DOHH2 (cell line): ENCODE data around the gene MOV10L1.

Experiments
- H3F3A ChIP-seq: fragments of 200-600 bp; sonication (generic), shearing (Covaris generic); 2 replicates; pipeline ENCODE4 v1.6.0; 2016; ENCODE audit warnings: antibody characterized with exemption, mild to moderate bottlenecking; ENCODE audit not compliant: control insufficient read depth, insufficient read depth
- H3K27ac ChIP-seq: fragments of 200-600 bp; sonication (generic); 2 replicates; pipeline ENCODE4 v1.5.1; 2014; ENCODE audit warnings: low read depth, mild to moderate bottlenecking, low read length, moderate library complexity
- H3K27me3 ChIP-seq: fragments of 200-600 bp; sonication (generic); 2 replicates; pipeline ENCODE4 v1.6.1; 2014; ENCODE audit warnings: mild to moderate bottlenecking, low read length, mixed read lengths; ENCODE audit not compliant: control insufficient read depth
- H3K36me3 ChIP-seq: fragments of 200-600 bp; sonication (generic); 2 replicates; pipeline ENCODE4 v1.6.1; 2014; ENCODE audit warnings: mild to moderate bottlenecking, low read length, moderate library complexity, mixed read lengths; ENCODE audit not compliant: control insufficient read depth
- H3K4me1 ChIP-seq: fragments of 200-600 bp; sonication (generic); 2 replicates; pipeline ENCODE4 v1.6.1; 2014; ENCODE audit warnings: mild to moderate bottlenecking, low read length, mixed read lengths; ENCODE audit not compliant: control insufficient read depth
- H3K4me2 ChIP-seq: fragments of 200-600 bp; sonication (generic); 2 replicates; pipeline ENCODE4 v1.6.0; 2014; ENCODE audit warnings: mild to moderate bottlenecking, low read length, moderate library complexity
- H3K4me3 ChIP-seq: fragments of 200-600 bp; sonication (generic); 2 replicates; pipeline ENCODE4 v1.5.1; 2014; ENCODE audit warnings: mild to moderate bottlenecking, low read length, mixed read lengths
- H3K79me2 ChIP-seq: fragments of 200-600 bp; sonication (generic); 2 replicates; pipeline ENCODE4 v1.6.1; 2014; ENCODE audit warnings: mild to moderate bottlenecking, low read length, mixed read lengths; ENCODE audit not compliant: control insufficient read depth
- H3K9me2 ChIP-seq: fragments of 200-600 bp; sonication (generic); replicated peaks from 2 replicates; pipeline ENCODE4 v1.6.1; 2014; ENCODE audit warnings: mild to moderate bottlenecking, low read length, mixed read lengths; ENCODE audit not compliant: control insufficient read depth
- H3K9me3 ChIP-seq: fragments of 200-600 bp; sonication (generic); 2 replicates; pipeline ENCODE4 v1.6.1; 2014; ENCODE audit warnings: antibody characterized with exemption, low read length, mixed read lengths; ENCODE audit not compliant: control insufficient read depth, insufficient read depth
- H4K20me1 ChIP-seq: fragments of 200-600 bp; sonication (generic); 2 replicates; pipeline ENCODE4 v1.6.0; 2014; ENCODE audit warnings: low read depth, mild to moderate bottlenecking, antibody characterized with exemption, low read length, moderate library complexity; ENCODE audit not compliant: control insufficient read depth, insufficient read depth
- CTCF ChIP-seq: fragments of 200-600 bp; sonication (generic); IDR thresholded peaks from one replicate; pipeline ENCODE4 v1.5.1; 2014; ENCODE audit warnings: antibody characterized with exemption, mild to moderate bottlenecking, low read depth, low read length; ENCODE audit not compliant: poor library complexity, severe bottlenecking
- EZH2phosphoT487 ChIP-seq: fragments of 200-600 bp; sonication (generic); IDR thresholded peaks from 2 replicates; pipeline ENCODE4 v1.6.1; 2017; ENCODE audit warnings: borderline replicate concordance, mild to moderate bottlenecking, antibody characterized with exemption, low read length, moderate library complexity, mixed read lengths

The MOV10L1 gene

GRCh38 chr22:50062509-50063135 lies 27.2 kb upstream of the MOV10L1 start:
- no peak overlapping the region for H3K27ac ChIP-seq
- peaks cover 11% of the 10 kb centered on the region for H3F3A ChIP-seq
- no peak overlapping the region for H3K4me2 ChIP-seq
- no peaks in the 10 kb centered on the region for H3K79me2 ChIP-seq
- H3K9me3 ChIP-seq: no peaks in the 10 kb centered on the region
- no peaks in the 10 kb centered on the region for H3K36me3 ChIP-seq
- H3K4me1 ChIP-seq: peaks cover 41% of the 10 kb centered on the region
- no peaks in the 10 kb centered on the region for H4K20me1 ChIP-seq
- no peaks in the 10 kb centered on the region for H3K9me2 ChIP-seq
- H3K4me3 ChIP-seq: no peak overlapping the region
- no peak for TF ChIP-seq EZH2phosphoT487
- TF ChIP-seq CTCF: no peak
- no peaks in the 10 kb centered on the region for H3K27me3 ChIP-seq

- Histone ChIP-seq H3K4me3 (no peak overlapping the region), H3K4me2 (no peak overlapping the region), H3K27ac (no peak overlapping the region), H3K9me2 (no peaks in the 10 kb centered on the region), H4K20me1 (no peaks in the 10 kb centered on the region), H3K9me3 (no peaks in the 10 kb centered on the region), H3K79me2 (no peaks in the 10 kb centered on the region), H3K4me1 (peaks cover 31% of the 10 kb centered on the region), H3F3A (peaks cover 10% of the 10 kb centered on the region), H3K36me3 (no peaks in the 10 kb centered on the region), H3K27me3 (no peaks in the 10 kb centered on the region)
- TF ChIP-seq CTCF: no peak
- TF ChIP-seq EZH2phosphoT487: no peak
These were observed 26.0 kb upstream of the MOV10L1 start for GRCh38 chr22:50063589-50064393.

- TF ChIP-seq EZH2phosphoT487 (no peak), CTCF (no peak)
- Histone ChIP-seq H3K27me3 (no peaks in the 10 kb centered on the region), H3K4me3 (no peak overlapping the region), H3K9me2 (no peaks in the 10 kb centered on the region), H3K4me2 (no peak overlapping the region), H3K36me3 (no peaks in the 10 kb centered on the region), H3K9me3 (no peaks in the 10 kb centered on the region), H3K4me1 (peaks cover 25% of the 10 kb centered on the region), H3F3A (peaks cover 3% of the 10 kb centered on the region), H3K79me2 (no peaks in the 10 kb centered on the region), H4K20me1 (no peaks in the 10 kb centered on the region), H3K27ac (no peak overlapping the region)
These were observed 25.4 kb upstream of the MOV10L1 start for GRCh38 chr22:50064453-50064852.
